Activated CD8-positive, alpha-beta memory T cell treated with anti-CD3 and anti-CD28 coated beads, Interleukin-2, amount 50 U/mL, for 4 hours (primary cell): ENCODE results near the gene EXOC7.
"Not testable (repeated sequence)": the region's sequence is repeated elsewhere in the genome, so short reads cannot be mapped to it uniquely, and the experiment has no call there.

Experiments used
- DNase-seq: peaks from one replicate; pipeline ENCODE4 v3.0.0-alpha.2; 2020

The EXOC7 gene

DNA sequence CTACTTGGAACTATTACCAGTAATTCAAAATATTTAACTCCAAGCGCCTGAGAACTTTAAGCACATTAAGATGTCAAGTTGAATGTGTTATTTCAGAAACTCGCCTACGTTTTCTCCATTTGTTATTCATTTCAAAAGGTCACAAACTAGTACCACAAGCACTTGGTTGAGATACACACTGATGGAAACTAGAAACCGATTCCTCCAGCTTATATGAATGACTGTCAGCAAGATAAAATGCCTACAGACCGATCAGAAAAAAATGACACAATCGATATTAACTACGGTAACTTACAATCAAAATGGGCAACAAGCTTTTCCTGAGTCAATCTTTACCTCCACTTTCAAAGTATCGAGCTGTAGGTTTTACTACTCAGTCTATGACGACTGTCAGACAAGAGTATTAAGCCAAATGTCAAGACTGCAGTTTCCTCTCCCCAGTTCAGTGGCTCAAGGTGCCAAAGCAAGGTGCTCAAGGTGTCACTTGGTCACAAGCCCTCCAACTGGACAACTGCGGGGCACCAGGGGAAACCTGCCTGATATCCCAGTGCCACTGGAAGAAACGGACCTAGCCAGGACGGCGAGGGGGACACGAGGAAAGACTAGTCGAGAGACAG is 31.9 kb downstream of the EXOC7 start:
- no peak for DNase-seq

DNA sequence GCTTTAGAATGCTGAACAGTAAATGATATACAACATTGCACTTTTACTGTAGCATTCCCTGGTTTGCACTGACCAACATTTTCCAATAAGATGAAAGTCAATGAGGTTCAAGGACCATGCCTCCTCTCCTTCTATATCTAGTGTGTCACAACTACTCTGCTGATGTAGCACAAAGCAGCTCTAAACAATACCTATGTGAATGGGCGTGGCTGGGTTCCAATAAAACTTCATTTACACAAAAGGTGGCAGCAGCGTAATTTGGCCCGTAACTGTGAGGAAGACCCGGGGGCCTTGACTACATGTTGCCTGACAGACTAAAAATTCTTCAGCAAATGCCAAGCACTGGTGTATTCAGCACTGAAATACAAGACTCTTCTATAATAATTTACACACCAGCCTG is 37.8 kb downstream of the EXOC7 start:
- no peak for DNase-seq

DNA sequence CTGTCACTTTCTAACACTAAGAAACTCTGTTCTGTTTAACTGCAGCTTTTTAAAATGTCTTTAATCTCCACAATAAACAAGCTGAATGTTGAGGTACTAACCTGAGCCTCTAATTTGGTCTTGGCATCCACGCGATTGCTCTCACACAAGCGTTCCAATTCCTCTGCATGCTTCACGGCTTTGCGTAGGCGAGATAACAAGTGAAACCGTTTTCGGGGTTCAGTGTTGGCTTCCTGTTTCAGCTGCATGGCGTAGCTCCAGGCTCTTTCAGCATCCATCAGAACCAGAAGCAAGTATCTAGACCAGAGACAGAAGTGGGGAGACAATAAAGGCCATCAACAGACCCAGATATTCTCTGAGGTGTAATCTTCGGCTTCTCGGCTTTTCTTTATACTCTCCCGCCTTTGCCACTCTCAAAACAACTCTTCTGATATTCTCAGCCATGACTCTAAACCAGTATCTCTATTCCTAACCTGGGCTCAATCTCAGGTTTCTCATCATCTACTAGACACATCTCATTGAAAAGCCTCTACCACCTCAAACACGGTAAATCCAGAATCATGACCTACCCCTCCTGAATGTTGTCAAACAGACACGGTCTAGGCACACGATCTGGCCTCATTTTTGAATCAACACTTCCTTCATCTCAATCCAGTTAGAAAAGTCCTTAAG is 39.6 kb downstream of the EXOC7 start:
- DNase-seq: no peak

DNA sequence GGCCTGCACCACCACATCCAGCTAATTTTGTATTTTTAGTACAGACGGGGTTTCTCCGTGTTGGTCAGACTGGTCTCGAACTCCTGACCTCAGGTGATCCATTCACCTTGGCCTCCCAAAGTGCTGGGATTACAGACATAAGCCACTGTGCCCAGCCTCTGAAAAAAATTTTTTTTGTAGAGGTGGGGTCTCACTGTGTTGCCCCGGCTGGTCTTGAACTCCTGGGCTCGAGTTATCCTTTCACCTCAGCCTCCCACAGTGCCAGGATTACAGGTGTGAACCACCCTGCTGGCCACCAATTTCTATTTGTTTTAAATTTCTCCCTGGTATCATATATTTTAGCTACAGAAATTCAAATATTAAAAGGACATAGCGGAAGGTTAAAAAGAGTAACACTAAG is 45.3 kb downstream of the EXOC7 start:
- not testable (repeated sequence) for DNase-seq

DNA sequence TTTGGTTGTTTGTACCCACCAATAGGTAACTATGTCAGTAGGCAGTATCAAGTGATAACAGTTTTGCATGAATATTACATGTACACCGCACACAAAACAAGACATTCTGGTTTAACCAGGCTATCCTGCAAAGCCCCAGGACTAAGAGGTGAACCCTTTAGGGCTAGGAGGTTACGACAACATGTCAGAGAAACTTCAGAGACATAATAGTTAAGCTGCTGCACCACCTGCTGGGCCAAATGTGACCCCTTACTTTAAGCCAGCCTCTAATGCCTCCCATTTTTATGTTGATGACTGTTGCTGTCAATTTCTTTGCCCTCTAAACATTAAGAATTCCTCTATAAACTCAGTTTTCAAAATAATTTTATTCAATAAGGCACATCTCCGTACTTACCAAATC is 46.7 kb downstream of the EXOC7 start:
- no peak for DNase-seq

DNA sequence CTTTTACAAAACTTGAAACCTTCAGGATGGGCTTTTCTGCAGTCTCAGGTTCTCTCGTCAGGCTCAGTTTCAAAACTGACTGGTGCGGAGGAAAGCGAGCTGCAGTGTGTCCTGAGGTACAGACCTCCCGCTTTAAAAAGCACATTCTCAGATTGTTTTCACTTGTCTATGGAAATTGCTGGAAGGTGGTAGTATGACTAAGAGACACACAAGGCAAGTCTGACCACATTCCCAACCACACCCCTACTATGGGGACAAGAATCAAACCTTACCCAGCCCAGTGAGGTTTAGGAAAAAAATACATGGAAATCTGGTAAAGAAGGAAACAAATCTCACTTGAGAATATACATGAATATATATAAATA is 49.5 kb downstream of the EXOC7 start:
- no peak for DNase-seq

DNA sequence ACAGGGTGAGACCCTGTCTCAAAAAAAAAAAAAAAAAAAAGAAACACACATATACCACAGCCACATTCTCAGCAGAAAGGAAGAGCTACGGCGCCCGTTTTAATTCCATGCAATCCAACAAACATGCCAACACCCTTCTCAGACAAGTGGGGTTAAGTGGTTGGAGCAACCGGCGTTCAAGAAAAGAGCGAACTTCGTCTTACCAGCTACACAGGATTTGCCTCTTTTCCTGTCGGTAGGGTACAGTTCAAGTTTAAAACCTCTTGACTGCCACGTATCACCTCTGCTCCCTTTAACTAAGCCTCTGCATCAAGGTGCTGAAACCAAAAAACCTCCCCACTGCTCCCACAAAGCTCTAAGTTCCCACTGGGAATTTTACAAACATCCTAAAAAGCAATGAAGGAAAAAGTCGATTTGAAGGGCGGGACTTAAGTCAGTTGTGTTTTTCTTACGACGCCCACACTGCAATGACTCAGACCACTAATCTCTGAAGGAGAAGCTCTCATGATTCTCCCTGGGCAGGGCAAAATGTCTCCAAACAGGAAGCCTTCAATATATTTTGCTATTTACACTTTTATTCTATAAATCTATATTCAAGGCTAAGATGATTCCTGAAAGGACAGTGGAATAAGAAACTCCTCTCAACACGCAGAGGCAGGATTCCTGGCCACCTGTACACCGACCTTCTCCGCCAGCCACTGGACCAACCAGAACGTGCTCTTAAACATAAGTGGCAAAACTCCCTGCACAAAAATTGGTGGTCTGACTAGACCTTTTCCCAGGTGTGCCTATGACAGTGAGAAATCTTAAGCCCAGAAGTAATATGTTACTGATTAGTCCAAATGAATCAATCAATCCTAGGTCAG is 50.1 kb downstream of the EXOC7 start:
- DNase-seq: no peak

DNA sequence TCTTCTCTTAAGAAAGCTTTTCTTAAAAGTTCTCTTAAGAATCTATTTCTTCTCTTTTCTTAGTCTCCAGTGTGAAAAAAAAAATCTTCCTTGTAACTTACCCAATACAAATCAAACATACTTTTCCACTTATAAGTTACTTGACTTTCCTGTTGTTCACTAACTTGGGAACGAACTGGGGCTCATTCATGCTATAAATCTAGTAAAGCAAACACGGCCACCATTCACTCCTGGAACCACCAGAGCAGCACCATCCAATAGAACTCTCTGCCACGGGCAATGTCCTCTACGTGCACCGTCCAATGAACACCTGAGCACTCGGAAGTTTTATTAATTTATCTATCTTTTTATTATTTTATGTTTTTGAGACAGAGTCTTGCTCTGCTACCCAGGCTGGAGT is 52.0 kb downstream of the EXOC7 start:
- DNase-seq: no peak

DNA sequence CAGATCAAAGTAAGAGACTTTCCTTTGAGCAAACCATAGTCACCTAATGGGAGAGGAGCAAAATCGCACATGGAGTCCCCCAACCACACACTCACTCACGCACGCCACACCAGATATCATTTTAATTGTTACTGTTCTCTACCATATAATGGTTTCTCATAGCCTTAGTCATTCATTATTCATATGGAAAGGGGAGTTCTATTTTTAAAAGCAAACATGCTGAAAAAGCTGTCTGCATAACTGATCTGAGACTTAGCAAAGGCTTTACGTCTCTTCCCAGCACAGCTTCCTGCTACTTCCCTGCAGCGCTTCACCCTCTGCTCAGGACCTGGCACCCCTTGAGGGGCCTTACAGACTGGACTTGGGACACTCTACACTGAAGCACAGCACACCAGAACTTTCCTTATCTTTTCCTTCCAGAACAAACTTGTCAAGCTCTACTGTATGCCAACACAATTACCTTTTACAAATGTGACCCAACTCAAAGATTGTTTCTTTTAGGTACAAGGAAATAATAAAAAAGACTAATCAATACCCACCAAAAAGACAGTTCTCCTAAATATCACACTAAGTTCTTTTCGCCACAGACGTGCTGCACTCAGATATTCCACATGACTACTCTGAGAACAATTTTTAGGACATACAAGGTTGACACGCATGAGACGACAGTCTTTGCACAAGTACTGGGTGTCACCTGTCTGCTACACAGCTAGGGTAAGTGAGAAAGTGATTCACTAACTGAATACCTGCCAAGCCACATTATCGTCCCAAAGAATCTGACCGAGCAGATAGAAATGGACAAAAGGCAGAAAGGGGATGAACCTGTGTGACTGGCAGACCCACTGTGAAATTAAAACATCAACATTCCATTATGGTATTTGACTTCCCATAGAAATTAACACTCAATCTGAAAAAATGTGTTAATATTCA is 52.8 kb downstream of the EXOC7 start:
- DNase-seq: no peak

DNA sequence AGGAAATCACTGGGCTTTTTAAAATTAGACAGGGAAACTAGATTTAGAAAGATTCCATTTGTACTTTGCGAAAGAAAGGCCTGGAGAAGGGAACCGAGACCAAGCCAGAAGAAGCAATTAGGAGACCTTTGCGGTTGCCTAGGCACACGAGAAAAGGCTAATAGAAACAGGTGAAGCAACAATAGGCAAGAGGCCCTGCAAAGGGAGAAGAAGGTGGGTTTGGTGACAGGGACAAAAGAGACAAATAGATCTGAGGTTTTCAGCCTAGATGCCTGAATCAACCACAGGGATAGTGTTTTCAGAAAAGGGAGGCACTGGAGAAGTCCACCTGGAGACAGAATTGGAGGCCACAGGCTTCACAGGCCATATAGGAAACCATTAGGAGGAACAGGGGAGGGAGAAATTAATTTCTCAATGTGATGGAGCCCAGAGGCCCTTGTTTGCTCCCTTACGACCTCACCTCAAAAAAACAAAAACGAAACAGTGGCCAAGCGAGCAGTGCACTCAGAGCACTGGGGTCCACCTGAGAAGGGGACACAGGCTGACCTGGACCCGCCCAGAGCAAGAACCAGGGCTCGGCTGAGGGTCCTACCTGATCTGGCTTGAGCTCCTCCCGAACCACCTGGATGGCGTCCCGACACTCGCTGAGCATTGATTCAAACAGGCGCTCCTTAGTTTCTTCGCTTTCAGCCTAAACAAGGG is 53.6 kb downstream of the EXOC7 start:
- no peak for DNase-seq

DNA sequence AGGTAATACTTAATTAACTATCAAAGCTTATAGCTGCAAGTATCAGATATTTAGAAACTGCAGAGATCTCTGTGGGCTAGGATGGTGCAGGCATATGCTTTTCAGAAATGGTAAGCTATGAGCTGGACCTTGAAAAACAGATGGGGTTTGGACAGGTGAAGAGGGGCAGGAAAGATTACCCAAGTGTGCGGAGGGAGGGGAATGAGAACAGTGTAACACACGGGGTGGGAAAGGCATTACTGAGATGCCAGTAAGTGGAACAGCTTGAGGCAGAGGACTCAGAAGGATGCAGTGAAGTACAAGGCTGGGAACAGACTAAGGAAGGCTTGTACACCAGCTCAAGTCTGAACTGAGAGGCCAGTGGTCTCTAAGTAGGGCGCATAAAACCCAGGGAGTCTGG is 54.3 kb downstream of the EXOC7 start:
- DNase-seq: no peak

DNA sequence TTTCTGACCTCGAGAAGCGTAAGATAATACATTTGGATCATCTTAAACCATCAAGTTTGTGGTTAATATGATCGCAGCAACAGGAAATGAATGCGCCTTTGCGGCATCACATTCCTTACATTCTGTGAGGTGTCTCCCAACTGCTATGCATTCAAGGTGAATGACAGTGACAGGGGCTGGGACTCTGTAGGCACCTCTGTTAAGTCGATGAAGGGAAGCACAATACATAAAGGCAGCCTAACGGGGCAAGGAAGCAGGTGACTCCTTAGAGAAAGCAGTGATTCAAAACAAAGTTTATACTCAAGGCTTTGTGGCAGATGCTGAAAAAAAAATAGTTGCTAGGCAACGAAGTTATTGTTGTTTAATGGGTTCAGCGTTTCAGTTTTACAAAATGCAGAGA is 54.9 kb downstream of the EXOC7 start:
- DNase-seq: no peak

DNA sequence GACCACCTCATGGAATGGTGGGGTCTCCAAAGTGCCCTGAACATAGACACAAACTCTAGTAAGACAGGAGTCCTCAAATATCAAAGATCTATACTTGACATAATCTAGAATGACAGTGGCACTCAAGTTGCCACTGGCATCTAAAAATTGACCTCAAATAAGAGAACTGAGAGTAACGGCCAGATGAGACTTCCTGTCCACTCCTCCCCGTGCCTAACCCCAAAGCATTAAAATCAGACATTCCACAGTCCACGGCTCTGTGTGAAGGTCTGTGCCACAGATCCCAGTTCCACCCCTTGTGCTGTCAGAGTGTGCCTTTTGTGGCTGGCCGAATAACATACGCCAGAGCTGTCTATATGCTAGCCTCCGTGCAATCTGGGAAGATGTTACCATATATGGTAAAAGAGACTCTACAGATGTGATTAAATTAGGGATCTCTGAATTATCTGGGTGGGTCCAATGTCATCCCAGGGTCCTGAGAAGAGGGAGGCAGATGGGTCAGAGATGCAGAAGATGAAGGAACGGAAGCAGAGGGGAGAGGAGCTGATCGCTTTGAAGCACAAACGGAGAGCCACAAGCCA is 55.5 kb downstream of the EXOC7 start:
- DNase-seq: no peak

DNA sequence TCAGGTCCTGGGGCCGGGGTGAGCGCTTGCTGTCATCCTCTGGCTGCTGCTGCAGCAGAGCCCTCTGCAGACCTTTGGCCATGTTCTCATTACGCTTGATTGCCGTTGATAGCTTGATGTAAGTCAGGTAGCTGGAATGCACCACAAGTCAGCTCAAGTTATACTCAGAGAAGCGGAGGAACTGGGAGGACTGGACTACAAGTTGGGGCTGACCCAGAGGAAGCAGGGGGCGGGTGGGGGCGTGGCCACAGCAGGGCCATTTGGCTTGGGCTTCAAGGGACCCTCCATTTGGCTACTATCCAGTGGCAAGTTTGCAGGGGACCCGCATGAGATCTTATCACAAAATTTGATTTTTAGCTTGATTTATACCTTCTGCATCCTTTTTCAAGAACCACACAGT is 57.5 kb downstream of the EXOC7 start:
- no peak for DNase-seq

DNA sequence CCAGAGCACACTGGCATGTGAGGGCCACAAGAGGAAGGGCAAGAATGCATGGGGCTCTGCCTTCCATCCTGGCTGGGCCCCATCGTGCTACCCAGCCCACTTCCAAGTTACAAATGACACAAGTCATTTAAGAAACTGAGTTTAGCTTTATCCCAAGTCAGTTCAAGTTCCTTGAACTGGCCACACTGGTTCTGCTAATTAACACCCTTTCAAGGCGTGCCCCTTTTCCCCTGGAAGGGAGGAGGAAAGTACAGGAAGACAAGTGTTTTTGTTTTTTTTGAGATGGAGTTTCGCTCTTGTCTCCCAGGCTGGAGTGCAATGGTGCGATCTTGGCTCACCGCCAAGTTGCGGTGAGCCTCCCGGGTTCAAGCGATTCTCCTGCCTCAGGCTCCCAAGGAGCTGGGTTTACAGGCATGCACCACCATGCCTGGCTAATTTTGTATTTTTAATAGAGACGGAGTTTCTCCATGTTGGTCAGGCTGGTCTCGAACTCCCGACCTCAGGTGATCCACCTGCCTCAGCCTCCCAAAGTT is 59.0 kb downstream of the EXOC7 start:
- DNase-seq: not testable (repeated sequence)

DNA sequence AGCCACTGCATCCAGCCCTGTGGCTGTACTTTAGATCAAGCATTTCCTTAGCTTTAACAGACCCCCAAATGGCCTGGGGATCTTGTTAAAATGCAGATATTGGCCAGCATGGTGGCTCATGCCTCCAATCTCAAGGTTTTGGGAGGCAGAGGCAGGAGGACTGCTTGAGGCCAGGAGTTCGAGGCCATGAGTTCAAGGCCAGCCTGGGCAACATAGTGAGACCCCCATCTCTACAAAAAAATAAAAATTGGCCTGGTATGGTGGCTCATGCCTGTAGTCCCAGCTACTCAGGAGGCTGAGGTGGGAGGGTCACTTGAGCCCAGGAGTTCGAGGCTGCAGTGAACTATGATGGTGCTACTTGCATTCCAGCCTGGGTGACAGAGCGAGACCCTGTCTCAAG is 60.7 kb downstream of the EXOC7 start:
- DNase-seq: not testable (repeated sequence)

DNA sequence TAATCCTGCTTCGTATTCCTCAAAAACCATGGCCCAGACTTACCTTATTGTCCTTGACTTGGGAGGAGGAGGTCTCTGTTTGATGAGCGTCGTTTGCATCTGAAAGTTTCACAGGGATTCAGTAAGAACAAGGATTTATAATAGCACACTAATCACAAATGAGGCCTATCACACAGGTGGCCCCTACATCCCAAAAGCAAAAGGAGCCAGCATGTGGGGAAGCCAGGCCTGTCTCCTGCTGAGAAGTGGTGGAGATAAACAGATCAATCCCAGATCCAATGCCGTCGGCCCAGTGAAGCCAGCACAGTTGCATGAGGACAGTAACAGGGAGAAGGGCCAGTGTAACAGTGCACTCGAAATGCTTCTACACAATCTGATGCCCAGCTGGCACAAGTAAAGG is 63.2 kb downstream of the EXOC7 start:
- no peak for DNase-seq

DNA sequence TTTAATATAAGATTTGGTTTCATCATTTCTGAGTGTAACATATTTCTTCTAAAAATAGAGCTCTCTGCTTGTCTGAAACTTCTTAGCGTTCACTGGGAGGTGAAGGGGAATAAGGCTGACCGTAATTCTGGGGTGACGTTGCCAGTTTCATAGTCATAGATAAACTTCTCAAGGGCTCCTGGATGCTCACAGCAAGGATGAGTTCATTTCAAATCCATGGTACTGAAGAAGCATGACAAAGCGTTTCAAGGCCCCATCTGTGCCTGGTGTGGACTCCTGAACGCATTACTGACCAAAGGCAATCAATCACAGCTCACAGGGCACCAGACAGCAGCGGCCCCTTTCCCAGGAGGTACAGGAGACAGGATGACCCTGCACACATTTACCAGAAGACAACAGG is 64.5 kb downstream of the EXOC7 start:
- no peak for DNase-seq

DNA sequence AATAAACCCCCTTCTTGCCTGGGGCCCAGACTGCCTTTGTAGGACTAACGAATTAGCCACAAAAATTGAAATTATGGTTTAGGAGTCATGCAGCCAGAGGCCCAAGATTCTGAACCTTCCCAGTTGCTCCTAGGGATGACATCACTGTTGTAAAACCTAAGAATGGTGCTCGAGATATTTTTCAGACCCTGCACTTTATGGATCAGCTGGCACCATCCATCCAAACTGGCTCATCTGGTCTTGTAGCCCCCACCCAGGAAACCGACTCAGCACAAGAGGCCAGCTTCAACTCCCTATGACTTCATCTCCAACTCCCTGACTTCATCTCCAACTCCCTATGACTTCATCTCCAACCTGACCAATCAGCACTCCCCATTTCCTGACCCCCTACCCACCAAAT is 65.5 kb downstream of the EXOC7 start:
- no peak for DNase-seq

DNA sequence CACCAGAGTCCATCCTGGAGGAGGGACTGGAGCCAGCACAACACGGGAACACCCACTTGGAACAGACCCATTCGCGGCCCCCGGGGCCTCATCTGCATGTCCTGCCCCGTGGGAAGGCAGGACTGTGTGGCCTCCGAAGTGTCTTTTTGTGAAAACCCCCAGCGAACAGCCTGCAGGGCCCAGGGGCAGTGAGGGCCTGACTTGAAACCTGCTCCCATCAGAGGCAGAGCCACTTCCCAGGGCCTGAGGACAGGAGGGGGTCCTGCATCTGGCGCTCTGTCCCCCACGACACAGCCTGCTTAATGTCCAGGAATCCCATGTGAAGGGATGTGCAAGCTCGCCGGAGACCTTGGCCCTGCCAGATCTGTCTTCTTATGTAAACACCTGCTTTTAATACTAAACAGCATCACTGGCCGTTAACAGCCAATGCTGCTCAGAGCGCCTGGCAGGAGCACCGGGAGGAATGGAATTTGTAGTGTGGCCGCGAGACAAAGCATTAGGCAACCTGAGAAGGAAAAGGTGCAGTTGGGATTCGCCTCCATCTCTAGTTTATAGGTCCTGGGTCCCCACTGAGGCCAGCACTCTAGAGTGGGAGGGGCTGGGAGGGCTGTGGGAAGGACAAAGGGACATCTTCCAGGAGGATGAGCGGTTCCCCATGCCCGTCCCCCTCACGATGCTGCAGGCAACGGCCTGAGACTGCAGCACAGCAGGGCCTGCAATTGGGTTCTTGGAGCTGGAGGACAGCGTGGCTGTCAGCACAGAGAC is 66.9 kb downstream of the EXOC7 start:
- no peak for DNase-seq
